ENCODE results near the gene MYL10. TPM values are rescaled to one million over a fixed set of nuclear protein-coding genes. Genes with fewer than 3 reads are reported as not detected.

The MYL10 gene
- total and polyA plus RNA-seq, 5 experiments from 2014 or later = not detected

DNA sequence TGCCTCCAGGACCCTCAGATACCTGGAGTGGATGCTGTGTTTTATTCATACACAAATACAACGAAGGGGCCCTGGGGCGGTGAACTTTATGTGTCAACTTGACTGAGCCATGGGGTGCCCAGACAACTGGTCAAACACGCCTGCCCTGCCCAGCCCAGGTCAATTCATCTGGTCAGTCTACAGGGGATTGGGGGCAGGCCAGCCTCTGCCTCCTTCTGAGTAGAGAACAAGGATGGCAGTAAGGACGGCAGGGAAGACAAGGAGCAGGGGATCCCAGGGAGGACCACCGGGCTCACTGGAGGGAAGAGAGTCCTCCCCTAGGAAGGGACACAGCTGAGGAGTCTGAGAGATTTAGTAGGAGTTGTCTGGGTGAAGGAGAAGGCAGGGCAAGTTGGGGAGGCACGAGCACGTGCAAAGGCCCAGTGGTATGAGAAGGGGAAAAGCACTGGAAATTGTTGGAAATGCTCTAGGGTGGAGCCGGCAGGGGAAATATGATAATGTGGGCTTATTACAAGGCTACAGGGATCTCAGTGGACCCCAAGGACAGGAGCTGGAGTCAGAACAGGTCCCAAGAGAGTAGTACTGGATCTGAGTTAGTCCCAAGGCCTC is 63.4 kb downstream of the MYL10 start:
- POLR2A ChIA-PET = no interaction called here
- Mint-ChIP-seq H3K27me3 (peaks cover 0 to 15% (median 9%) of the 10 kb centered on the region in 5 donors), H3K9me3 (peaks cover 0 to 22% (median 10%) of the 10 kb centered on the region in 9 donors), H3K36me3 (peaks cover 0 to 8% (median 0%) of the 10 kb centered on the region in 3 donors), H3K4me1 (peaks cover 2 to 6% (median 5%) of the 10 kb centered on the region in 4 donors), H3K27ac (no peak overlapping the region), H3K4me3 (no peak overlapping the region)
- DNase-seq = peak in 1 of 10 donors; percentile 12
- ATAC-seq = no peak

DNA sequence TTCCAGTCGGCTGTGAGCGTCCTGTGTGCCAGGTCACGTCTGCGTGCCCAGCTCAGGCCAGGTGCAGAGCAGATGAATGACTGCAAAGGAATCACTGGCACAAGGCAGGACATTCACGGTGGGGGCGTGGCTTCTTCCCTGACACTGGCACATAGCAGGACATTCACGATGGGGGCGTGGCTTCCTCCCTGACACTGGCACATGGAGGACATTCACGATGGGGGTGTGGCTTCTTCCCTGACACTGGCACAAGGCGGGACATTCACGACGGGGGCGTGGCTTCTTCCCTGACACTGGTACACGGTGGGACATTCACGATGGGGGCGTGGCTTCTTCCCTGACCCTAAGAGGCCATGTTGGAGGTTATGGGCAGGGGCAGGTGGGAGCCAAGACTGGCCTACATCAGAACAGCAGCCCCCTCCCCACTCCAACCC is 64.3 kb downstream of the MYL10 start:
- peaks cover 0 to 14% (median 6%) of the 10 kb centered on the region in 9 donors for H3K9me3 Mint-ChIP-seq
- peaks cover 2 to 6% (median 5%) of the 10 kb centered on the region in 4 donors for H3K4me1 Mint-ChIP-seq
- H3K36me3 Mint-ChIP-seq = peaks cover 0 to 4% (median 0%) of the 10 kb centered on the region in 3 donors
- POLR2A ChIA-PET = no interaction called here
- ATAC-seq (no peak), DNase-seq (no peak)
- H3K4me3 Mint-ChIP-seq = no peak overlapping the region
- H3K27ac Mint-ChIP-seq = no peak overlapping the region
- peaks cover 0 to 15% (median 9%) of the 10 kb centered on the region in 5 donors for H3K27me3 Mint-ChIP-seq

DNA sequence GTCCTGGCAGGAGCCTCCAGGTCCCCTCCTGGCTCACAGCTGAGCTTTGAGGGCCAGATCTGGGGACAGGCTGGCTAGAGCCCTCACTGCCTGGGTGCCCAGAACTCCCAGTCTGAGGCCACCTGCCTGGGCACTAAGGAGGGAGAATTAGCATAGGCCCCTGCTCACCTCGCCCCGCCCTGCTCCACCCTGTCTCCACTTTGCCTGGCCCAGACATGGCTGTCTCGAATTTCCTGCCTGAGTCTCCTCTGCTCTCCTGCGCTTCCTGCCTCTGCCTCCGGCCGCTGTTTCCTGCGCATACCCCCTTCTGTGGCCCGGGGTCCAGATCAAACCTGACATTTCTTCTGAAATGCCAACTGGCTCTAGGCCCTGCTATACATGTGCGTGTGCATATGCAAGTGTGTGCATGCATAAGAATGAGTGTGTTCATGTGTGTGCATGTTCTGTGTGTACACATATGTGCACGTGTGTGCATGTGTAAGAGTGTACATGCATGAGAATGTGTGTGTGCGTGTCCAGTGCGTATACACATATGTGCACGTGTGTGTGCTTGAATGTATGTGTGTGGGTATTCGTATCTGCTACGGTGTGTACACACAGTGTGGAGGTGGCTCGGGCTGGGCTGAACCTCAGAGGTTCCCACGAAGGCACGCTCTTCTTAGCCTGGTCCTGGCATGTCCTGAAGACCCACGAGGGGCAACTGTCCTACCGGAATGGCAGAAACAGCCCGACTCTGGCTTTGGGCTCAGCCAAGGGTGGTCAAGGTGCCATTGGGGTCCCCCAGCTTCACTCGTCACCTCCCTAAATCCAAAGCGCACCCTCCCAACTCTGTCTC is 64.9 kb downstream of the MYL10 start:
- peaks cover 2 to 6% (median 5%) of the 10 kb centered on the region in 4 donors for H3K4me1 Mint-ChIP-seq
- H3K36me3 Mint-ChIP-seq = no peaks in the 10 kb centered on the region
- POLR2A ChIA-PET = no interaction called here
- H3K27ac Mint-ChIP-seq = peak overlapping the region in 3 of 10 donors; percentile 34 to 76 (median 49)
- no peak overlapping the region for H3K4me3 Mint-ChIP-seq
- H3K9me3 Mint-ChIP-seq = peaks cover 0 to 9% (median 0%) of the 10 kb centered on the region in 9 donors
- ATAC-seq = no peak
- DNase-seq = no peak
- H3K27me3 Mint-ChIP-seq = peaks cover 0 to 15% (median 7%) of the 10 kb centered on the region in 5 donors

Other genes with a start within 250 kb of the MYL10 start
- gene CUX1, start 188.3 kb upstream of the MYL10 start, total RNA-seq = 10 to 100 TPM; 61.4 to 66.2 TPM
- gene CUX1, start 188.3 kb upstream of the MYL10 start, polyA plus RNA-seq = 10 to 100 TPM; 10.3 to 24.1 (median 14.4) TPM

Data from naive thymus-derived CD8-positive, alpha-beta T cell (primary cell).